Stimulated activated CD4-positive, alpha-beta T cell treated with anti-CD3 and anti-CD28 coated beads, Interleukin-4, amount 100 ng/mL, for 1 hour (primary cell): Measurements from ENCODE around the gene FJX1.
A peak's percentile ranks its signal among the peaks of the same experiment; 100 is the strongest.

Experiments
- DNase-seq: peaks from one replicate; pipeline ENCODE4 v3.0.0-alpha.2; 2020

The FJX1 gene

GRCh38 chr11:35608502-35608901 is 9.8 kb upstream of the FJX1 start:
- DNase-seq, result no peak

GRCh38 chr11:35609656-35610055 is 8.6 kb upstream of the FJX1 start:
- DNase-seq, result no peak

GRCh38 chr11:35610631-35611030 is 7.6 kb upstream of the FJX1 start:
- no peak for DNase-seq

- no peak for DNase-seq
These were observed 6.5 kb upstream of the FJX1 start for GRCh38 chr11:35611741-35612140.

- DNase-seq, result no peak
These were observed 3.2 kb upstream of the FJX1 start for GRCh38 chr11:35614939-35615569.

GRCh38 chr11:35615921-35616900 is 2.0 kb upstream of the FJX1 start:
- no peak for DNase-seq

GRCh38 chr11:35617316-35617686 is 959 bp upstream of the FJX1 start:
- no peak for DNase-seq

GRCh38 chr11:35618497-35619115 is 346 bp downstream of the FJX1 start:
- DNase-seq, result peak; percentile 40

- DNase-seq, result peak; percentile 16
These were observed 1.0 kb downstream of the FJX1 start for GRCh38 chr11:35619116-35619854.

GRCh38 chr11:35619855-35620640 is 1.8 kb downstream of the FJX1 start:
- peak; percentile 8 for DNase-seq

- no peak for DNase-seq
These were observed 2.5 kb downstream of the FJX1 start for GRCh38 chr11:35620795-35621194.

- DNase-seq, result no peak
These were observed 3.4 kb downstream of the FJX1 start for GRCh38 chr11:35621620-35622019.

GRCh38 chr11:35622070-35622469 is 3.8 kb downstream of the FJX1 start:
- DNase-seq, result no peak

GRCh38 chr11:35623621-35624168 is 5.4 kb downstream of the FJX1 start:
- DNase-seq, result no peak

GRCh38 chr11:35624316-35624715 is 6.1 kb downstream of the FJX1 start:
- no peak for DNase-seq

- no peak for DNase-seq
These were observed 6.5 kb downstream of the FJX1 start for GRCh38 chr11:35624781-35625180.

- DNase-seq, result no peak
These were observed 8.2 kb downstream of the FJX1 start for GRCh38 chr11:35626501-35626900.

GRCh38 chr11:35629511-35629910 is 11.3 kb downstream of the FJX1 start:
- no peak for DNase-seq

- no peak for DNase-seq
These were observed 11.7 kb downstream of the FJX1 start for GRCh38 chr11:35629914-35630313.

- DNase-seq, result no peak
These were observed 13.6 kb downstream of the FJX1 start for GRCh38 chr11:35631891-35632290.

- no peak for DNase-seq
These were observed 14.0 kb downstream of the FJX1 start for GRCh38 chr11:35632301-35632700.
